ENCODE data around the gene SLC9B2.

SLC9B2 gene, protein sequence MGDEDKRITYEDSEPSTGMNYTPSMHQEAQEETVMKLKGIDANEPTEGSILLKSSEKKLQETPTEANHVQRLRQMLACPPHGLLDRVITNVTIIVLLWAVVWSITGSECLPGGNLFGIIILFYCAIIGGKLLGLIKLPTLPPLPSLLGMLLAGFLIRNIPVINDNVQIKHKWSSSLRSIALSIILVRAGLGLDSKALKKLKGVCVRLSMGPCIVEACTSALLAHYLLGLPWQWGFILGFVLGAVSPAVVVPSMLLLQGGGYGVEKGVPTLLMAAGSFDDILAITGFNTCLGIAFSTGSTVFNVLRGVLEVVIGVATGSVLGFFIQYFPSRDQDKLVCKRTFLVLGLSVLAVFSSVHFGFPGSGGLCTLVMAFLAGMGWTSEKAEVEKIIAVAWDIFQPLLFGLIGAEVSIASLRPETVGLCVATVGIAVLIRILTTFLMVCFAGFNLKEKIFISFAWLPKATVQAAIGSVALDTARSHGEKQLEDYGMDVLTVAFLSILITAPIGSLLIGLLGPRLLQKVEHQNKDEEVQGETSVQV
- total RNA-seq = 16.2 to 22.5 reads per million in 2 donors

DNA sequence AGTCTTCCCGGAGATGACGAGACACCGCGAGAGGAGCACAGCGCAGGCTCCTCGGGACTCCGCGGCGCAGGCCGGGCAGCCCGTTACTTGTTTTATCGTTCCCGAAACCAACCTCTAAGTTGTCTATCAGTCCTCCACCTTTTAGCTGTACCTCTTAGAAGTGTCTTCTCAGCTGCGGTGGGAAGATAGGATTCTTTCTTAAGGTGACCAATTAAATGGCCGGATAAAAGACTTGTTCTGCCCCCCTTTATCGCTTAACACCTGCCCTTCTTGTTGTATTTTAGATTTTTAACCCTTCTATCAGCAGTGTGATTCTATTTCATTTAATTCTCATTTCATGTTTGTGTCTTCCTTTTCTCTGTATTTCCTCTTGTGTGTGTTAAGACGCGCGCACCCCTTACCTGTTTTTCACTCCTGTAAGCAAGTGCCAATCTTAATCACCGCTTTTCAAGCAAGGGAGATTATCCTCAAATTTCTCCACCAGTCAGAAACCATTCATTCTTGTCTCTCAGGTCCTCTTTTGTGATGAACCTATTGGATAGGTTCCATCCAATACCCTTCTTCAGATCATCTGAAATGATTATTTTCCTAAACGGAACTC is at the start of gene SLC9B2:
TSS of gene SLC9B2 (minus strand) at position 15 of the 601 bp plus-strand sequence. CDS start 9,211 bp downstream, outside the sequence.
- no peak for DNase-seq

DNA sequence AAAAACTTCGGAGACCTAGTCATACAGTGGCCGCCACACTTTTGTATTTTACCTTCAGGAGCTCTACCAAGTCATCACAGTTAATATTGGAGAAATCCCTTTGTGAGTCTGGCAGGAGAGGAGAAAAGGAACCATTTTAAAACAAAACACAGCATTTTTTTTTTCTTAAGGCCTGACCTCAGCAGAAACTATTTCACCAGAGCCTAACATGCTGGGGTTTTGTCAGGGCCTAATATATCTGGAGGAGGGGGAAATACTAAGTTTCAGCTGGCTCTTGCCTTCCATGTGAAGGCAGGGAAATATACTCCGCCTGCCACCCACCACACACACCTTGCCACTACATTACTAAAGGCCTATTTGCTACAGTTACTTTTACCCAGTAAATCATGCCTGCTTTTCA is 49.6 kb upstream of the SLC9B2 start:
- no peak for DNase-seq

DNA sequence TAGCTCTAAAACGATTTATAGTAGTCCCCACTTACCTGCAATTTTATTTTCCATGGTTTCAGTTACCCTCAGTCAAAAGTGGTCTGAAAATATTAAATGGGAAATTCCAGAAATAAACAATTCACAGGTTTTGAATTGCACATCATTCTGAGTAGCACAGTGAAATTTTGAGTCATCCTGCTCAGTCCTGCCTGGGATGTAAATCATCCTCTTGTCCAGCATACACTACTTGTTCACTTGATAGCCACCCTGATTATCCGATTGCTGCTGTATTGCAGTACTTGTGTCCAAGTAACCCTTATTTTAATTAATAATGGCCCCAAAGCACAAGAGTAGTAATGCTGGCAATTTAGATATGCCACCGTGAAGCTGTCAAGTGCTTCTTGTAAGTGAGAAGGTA is 46.6 kb upstream of the SLC9B2 start:
- DNase-seq = no peak

DNA sequence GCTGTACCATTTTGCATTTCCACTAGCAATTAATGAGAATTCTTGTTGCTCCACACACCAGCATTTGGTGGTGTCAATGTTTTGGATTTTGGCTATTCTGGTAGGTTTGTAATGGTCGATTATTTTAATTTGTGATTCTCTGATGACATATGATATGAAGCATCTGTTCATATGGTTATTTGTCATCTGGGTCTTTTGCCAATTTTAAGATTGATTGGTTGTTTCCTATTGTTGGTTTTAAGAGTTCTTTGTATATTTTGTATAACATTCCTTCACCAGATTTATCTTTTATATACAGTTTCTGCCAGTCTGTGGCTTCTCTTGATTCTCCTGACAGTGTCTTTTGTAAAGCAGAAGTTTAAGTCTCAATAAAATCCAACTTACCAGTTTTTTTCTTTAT is 41.6 kb upstream of the SLC9B2 start:
- DNase-seq = no peak

DNA sequence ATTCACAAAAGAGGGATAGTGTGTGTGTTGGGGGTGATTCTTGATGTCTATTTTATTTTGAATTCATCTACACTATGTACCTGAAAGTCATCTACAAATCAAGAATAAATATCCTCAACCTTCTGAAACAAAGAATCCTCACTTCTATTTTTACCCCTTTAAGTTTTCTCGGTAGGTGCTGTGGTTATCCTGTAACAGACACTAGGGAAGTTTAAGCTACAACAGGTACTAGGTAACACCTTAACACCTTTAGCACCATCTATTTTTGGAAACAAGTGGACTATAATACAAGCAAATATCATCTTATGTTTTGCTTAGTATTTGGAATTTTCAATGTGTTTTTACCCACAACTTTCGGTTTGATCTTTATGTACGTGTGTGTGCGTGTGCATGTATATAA is 35.0 kb upstream of the SLC9B2 start:
- no peak for DNase-seq

DNA sequence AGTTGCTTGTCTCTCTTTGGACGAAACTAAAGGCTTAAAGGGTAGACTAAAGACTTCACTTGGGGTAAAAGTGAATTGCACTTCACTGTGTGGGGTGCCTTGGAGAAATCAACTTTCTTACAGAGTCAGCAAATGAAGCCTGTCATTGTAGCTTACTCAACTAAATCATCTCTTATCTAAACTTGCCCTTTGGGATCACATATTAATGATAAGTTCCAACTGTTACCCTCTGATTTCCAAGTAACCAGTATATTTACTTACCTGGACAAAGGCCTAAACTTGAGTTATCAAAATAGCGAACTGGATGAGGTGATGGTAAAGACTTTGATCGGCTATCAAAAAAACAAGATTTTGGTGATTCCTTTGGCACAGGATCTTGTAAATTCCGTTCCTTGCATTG is 32.0 kb upstream of the SLC9B2 start:
- DNase-seq = no peak

DNA sequence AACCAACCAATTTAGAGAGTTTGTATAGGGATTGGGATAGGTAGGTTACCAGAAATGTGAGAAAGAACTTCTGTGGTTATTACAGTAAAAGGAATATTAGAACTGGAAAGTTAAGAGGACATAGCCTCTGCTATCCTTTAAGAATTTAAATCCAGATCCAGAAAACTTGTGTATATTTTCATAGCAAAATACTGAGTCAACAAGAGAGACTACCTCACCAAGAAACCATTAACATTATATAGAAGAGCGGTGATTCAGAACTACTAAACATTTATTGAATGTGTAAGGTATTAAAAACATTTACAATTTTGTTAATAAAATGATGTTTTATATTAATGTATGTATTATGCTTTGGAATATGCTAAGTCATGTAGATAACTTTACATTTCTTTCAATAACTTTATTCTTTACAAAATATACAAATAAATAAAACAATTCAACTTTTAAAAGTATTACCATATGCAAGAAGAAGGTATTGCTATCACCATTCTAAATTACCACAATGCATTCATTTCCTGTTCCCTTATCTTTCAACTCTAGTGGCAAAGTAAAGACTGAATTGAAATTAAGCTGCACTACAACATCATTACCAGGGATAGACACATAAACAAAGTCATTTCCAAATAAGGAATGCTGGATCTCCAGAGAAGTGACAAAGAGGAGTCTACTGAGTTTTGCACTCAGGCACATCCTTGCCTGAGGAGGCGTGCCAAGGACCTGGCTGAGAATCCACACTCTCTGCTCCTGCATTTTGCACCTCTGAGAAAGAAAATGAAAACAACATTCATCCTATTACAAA is 29.2 kb upstream of the SLC9B2 start:
- no peak for DNase-seq

DNA sequence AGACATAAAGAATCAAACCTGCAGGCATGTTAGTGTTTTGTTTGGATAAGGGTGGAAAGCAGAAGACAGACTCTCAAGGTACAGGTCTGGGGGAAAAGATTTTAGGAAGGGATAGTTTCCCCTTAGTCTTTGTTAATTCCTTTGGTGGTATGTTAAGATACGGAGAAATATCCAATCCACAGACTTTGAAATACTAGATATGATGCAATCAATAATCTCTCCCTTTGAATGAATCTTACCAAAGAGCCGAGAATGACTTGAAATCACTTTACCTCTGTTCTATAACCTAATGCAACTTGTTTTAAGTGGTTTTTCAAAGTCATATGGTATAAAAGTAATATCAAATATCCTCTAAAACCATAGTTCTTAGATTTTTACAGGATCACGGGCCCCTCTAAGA is 28.3 kb upstream of the SLC9B2 start:
- no peak for DNase-seq

DNA sequence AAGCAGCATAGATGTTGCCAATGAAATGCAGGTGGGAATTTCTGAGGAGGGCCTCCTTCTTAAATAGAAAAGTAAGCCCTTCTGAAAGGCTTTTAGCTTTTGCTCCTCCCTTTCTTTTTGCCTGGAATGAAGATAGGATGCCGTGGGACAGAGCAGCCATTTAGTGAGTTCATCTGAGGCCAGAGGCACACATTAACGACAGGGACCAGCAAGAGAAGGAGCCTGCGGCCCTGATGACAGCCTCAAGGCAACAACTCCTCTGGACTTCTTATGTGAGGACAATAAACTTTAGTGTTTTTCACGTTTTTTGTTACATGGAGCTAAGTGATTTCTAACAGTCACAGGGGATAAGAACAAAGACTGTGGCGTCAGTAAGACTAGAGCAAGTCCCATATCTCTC is 24.1 kb upstream of the SLC9B2 start:
- no peak for DNase-seq

DNA sequence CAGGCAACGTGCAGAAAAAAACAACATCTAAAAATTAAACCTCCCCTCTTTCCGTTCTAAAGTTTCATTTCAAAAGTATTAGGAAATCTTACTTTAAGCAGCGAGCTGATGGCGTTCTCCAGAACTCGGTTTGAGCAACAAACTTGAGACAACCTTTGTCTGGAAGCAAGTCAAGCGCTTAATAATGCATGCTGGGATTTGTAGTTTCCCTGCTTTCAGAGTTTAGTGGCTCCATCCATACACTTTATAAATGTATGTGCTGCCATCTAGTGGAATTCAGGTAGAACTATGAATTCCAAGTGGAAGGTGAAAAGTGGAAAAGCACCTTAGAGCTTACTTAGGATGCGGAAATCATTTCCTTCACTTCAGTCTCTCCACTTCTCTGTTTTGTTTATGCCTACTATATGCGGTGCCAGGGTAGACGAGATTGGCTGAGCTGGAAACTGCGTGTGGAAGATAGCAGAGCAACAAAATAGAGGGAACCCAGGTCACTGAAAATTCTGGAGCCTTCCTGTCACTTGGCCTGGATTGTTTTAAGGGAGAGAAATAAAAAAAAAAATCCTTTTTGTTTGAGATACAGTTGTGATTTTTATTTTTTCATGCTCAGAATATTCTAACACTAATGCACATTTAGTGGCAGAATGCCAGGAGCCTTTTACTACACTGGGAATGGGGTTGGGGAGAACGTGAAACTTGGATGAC is 23.3 kb upstream of the SLC9B2 start, which contains the start of gene BDH2:
TSS of gene BDH2 (minus strand) at position 144 of the 702 bp plus-strand sequence. CDS start 3,580 bp downstream, outside the sequence.
- peak; percentile 6 for DNase-seq

DNA sequence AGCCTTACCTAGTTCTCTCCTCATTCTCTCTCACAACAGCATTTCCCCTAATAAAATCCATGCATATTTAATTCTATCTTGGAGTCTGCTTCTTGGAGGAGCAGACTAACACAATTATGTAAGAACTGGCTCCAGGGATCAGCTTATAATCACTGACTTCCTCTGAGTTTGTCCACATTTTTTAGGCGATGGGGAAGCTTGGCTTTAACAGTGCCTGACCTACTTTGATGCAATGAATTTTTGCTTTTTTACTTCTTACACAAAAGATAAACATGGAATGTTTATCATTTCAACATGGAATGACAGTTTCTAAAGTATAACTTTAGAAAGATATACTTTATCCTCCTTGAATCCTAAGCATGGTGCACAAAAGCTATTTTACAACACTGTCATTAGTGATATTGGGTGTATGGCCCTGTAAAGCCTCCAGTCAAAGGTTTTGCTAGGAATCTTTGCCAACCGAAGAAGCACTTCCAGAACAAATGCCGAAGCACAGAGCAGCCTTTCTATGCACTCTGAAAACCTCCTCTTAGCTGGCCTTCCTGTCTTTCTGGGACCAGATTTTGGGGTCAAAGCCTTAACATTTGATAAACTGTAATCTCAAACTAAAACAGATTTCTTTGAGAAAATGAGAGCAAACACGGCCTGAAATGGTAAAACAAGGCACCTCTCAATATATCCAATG is 22.3 kb upstream of the SLC9B2 start:
- no peak for DNase-seq

DNA sequence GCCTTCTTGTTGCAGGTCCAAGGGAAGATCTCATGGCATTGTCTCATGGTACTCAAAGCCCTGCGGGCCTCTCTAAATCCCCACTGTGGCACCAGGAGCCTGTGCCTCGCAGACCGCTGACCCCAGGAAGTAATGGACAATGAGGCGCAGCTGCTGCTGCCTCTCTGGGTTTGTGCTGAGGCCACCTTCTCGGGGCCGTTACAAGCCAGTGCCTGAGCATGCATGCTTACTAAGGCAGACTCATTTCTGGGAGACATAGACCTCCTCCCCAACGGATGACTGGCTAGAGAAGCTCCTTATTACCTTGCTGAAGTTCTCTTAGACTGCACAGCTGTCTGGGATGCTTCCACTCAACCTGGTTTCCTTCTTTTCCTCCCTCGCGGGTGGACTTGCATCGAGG is 21.8 kb upstream of the SLC9B2 start:
- DNase-seq = no peak

DNA sequence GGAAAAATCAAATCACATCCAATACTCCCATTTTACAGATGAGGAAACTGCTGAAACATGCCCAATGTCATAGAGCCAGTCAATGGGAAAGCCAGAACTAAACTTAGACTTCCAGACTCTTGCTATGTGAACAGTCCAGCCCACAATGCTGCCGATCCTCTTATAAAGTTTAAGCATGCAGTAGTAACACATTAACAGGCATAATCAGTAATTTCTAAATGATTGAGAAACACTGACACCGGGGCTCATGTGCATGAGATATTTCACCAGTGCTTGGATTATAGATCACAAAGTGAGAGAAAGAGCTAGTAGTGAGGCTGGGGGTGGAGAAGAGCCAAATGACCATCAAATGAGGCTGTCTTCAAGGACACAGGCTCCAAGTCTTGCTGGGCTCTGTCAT is 20.6 kb upstream of the SLC9B2 start:
- DNase-seq = no peak

DNA sequence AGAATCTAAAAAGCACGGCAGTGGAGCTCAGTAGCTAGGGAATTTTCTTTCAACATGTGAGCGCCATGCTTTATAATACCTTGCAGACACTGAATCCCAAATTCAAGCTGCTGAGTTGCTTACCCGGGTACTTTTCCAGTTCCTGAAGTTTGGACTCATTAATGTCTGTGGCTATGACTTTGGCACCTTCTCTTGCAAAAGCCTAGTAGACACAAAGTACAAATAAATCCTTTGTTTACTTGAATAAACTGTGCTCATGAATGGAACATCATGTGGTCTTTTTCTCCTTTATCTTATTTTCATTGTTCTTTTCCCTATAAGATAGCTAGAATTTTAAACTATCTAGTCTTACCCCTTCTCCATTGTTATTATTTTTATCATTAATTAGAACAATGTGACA is 18.5 kb upstream of the SLC9B2 start:
- DNase-seq = no peak

DNA sequence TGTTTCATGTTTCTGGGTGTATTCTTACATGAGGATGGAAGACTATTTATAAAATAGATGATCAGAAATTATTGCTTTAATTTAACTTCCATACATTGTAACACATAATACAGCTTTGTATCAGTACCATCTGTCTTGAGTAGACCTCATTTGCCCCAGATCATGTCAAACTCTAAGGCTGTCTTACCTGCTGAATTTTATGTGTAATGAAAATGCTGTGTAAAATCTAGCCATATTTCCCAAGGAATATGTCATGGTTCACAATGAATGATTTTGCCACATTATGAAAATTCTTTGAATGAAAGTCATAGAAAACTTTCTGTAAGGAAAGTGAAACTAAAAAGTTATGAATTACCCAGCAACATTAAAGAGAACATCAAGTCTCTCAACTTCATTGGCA is 15.7 kb upstream of the SLC9B2 start:
- DNase-seq = no peak

DNA sequence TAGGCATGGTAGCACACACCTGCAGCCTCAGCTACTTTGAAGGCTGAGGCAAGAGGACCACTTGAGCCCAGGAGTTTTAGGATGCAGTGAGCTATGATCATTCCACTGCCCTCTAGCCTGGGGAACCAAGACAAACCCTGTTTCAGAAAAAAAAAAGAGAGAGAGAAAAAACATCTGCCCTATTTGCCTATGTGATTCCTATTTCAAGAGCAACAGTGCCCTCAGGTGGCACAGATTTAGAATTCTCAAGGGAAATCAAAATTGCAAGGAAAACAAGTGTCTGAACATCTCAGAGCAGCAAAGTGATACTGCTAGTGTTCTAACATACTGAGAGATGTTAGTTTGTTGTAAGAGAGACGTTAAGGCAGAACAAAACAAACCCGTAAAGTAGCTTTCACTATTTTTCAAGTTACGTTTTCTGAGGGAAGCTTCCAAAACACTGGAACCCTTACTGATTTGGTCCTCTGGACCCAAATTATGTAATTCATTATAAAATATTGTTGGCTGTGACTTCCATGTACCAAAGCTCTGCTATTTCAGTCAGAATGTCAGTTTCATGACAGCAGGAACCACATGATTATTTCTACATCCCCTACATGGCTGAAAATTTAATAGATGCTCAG is 15.2 kb upstream of the SLC9B2 start:
- DNase-seq = peak; percentile 9

DNA sequence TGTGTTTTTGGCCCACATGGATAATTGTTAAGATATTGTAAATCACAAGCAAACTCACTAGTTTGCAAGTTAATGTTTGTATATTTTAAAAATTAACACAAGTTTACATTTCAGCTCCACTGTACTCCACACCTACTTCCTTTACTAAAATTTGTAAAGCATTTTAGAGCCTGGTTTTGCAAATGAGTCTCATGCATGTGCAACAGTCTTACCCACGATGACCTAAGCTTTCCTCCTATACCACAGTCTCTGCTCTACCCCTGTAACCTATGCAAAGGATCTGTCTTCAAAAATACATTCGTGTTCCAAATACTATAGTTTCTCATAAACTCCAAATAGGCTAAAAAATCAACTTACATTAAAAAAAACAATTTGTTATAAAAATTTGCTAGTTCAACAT is 12.9 kb upstream of the SLC9B2 start:
- DNase-seq = no peak

DNA sequence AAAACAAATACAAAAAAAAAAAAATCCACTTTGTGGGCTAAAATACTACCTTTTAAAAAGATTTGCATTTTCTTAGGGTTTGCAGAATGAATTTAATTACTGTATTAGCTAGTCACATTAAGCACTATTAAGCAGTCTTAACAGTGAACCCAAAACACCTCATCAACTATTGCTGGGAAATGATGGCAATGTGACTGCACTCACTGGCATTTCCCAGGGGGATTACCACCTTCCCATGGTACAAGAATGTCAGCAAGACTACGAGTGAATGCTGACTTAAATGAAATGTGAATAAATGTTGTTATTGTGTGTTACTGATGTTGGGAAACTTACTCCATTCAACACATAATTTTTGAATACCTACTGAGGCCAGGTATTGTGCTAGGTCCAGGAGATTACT is 10.0 kb upstream of the SLC9B2 start:
- DNase-seq = no peak

DNA sequence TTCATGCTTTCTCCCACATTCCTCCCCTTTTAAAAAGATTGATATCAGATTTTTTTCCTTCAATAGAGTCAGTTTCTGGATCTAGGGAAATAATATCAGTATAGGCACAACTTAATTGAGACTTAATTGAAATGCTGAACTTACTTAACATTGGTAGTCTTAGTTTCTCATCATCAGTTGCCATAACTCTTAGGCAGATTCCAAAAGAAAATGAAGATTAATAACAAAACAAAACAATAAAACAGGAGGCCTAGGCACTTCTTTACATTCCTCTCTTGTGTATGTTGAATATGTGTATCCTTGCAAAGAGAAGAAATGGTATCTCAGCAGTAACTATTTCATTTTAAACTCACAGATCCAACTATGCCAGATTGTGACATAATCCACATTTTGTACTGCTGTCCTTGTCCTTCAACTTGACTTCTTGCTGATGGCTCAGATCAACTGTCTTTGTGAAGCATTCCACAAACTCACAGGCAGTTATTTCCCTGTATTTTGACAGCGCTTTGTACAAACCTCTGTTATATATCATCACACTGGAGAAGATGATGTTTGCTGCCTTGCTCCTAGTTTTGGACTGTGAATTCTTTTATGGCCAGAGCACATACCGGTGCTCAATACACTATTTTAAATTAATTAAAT is 9.1 kb upstream of the SLC9B2 start:
- no peak for DNase-seq

DNA sequence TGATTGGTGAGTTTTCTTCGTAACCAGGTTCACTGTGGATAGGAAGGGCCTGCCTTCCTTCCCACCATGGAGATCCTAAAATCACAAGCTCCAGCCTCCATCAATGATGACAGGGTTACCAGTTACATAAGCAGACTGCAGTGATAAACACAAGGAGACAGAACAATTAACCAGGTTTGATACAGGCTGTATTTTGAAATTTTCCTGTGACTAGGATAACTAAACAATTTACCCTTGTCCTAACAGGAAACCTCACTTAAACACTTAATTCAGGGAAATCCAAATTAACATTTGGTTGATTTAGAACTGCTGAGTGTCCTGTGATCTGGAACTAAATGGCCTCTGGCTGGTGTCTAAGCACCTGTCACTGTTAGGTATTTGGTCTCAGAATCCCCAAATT is 3.1 kb upstream of the SLC9B2 start:
- no peak for DNase-seq
